Glutamatergic neuron (in vitro differentiated cells): Measurements from ENCODE around the gene CD47. TPM values are rescaled to one million over a fixed set of nuclear protein-coding genes. Genes with fewer than 3 reads are reported as not detected.

Experiments used
- DNase-seq: peaks from one replicate; pipeline ENCODE4 v3.0.0; 2022
- H3K27ac Mint-ChIP-seq: one replicate; pipeline ENCODE4 v1.8.0; 2020; ENCODE audit warnings: mild to moderate bottlenecking, mixed read lengths, inconsistent platforms; ENCODE audit not compliant: unreplicated experiment
- H3K27me3 Mint-ChIP-seq: one replicate; pipeline ENCODE4 v1.8.0; 2020; ENCODE audit warnings: mild to moderate bottlenecking, moderate library complexity, mixed read lengths, inconsistent platforms; ENCODE audit not compliant: unreplicated experiment
- H3K36me3 Mint-ChIP-seq: one replicate; pipeline ENCODE4 v1.8.0; 2020; ENCODE audit warnings: mild to moderate bottlenecking, mixed read lengths, inconsistent platforms; ENCODE audit not compliant: unreplicated experiment
- H3K4me1 Mint-ChIP-seq: one replicate; pipeline ENCODE4 v1.8.0; 2020; ENCODE audit warnings: mild to moderate bottlenecking, low read depth, mixed read lengths, inconsistent platforms; ENCODE audit not compliant: unreplicated experiment
- H3K4me3 Mint-ChIP-seq: one replicate; pipeline ENCODE4 v1.8.0; 2020; ENCODE audit warnings: mild to moderate bottlenecking, mixed read lengths, inconsistent platforms; ENCODE audit not compliant: unreplicated experiment
- H3K9me3 Mint-ChIP-seq: one replicate; pipeline ENCODE4 v1.8.0; 2020; ENCODE audit warnings: mild to moderate bottlenecking, moderate library complexity, mixed read lengths, inconsistent platforms; ENCODE audit not compliant: unreplicated experiment
- total RNA-seq: library from RNA; stranded (reverse); fragmentation: NEBNext Ultra II Directional; extraction: Animal tissue kit (Norgen Biotek cat#: 25700); gene quantifications from one replicate; pipeline ENCODE4 v1.2.1, GENCODE V29; 2021; ENCODE audit not compliant: unreplicated experiment
- TF ChIP-seq, protein P1 (sequence below): fragments of 200-600 bp; sonication (generic); IDR thresholded peaks from one replicate; pipeline ENCODE4 v1.5.0; 2021; ENCODE audit not compliant: partially characterized antibody, unreplicated experiment

CD47 gene
- total RNA-seq, 1 donor from 2014 or later: 507 TPM

DNA sequence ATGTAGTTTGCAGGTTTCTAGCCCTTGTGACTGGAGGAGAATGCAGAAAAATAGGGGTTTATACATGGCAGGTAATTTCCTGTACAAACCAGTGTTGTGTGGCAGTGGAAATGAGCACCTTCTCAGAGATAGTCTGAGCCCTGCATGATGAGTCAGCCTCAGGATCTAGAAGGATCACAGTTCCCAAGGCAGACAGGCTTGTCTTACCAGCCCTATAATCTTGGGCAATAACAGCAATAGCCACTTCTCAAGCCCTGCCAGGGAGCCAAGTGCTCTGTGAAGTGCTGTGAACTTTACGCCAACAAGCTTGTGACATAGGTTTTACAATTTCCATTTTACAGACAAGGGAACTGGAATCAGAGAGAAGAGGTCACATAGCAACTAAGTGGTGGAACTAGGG, 89.4 kb downstream of the CD47 start:
- TF ChIP-seq, protein P1, sequence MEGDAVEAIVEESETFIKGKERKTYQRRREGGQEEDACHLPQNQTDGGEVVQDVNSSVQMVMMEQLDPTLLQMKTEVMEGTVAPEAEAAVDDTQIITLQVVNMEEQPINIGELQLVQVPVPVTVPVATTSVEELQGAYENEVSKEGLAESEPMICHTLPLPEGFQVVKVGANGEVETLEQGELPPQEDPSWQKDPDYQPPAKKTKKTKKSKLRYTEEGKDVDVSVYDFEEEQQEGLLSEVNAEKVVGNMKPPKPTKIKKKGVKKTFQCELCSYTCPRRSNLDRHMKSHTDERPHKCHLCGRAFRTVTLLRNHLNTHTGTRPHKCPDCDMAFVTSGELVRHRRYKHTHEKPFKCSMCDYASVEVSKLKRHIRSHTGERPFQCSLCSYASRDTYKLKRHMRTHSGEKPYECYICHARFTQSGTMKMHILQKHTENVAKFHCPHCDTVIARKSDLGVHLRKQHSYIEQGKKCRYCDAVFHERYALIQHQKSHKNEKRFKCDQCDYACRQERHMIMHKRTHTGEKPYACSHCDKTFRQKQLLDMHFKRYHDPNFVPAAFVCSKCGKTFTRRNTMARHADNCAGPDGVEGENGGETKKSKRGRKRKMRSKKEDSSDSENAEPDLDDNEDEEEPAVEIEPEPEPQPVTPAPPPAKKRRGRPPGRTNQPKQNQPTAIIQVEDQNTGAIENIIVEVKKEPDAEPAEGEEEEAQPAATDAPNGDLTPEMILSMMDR: no peak
- Mint-ChIP-seq H3K4me3 (no peak overlapping the region), H3K27me3 (peaks cover 3% of the 10 kb centered on the region), H3K4me1 (no peaks in the 10 kb centered on the region), H3K9me3 (peaks cover 2% of the 10 kb centered on the region), H3K36me3 (peaks cover 10% of the 10 kb centered on the region), H3K27ac (no peak overlapping the region)
- DNase-seq: no peak

DNA sequence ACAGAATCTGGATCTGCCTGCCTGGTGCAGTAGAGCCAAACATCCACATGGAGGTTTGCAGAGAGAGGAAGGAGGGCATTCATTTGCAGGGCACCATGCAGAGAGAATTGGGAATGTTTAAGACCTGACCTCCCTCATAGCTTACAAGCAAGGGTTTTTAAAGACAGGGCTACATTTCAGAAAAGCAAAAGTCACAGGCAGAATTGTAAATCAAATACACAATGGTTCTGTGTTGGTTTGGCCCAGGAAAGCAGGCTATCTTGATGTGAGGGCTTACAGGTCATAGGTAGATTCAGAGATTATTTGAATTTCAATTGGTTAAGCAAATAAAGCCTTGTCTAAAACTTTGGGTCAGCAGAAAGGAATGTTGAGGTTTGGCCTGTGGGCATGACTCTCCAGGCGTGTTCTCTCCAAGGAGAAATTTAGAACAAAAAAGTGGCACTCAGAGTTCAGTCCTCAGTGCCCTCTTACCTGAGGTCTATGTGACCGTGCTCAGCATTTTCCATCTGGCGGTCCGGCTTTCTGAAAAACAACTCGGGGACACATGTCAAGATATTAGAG, 91.5 kb downstream of the CD47 start:
- Mint-ChIP-seq H3K27me3 (peaks cover 2% of the 10 kb centered on the region), H3K27ac (no peak overlapping the region), H3K9me3 (no peaks in the 10 kb centered on the region), H3K4me3 (no peak overlapping the region), H3K4me1 (no peaks in the 10 kb centered on the region), H3K36me3 (peaks cover 10% of the 10 kb centered on the region)
- no peak for DNase-seq
- TF ChIP-seq, protein P1: no peak

DNA sequence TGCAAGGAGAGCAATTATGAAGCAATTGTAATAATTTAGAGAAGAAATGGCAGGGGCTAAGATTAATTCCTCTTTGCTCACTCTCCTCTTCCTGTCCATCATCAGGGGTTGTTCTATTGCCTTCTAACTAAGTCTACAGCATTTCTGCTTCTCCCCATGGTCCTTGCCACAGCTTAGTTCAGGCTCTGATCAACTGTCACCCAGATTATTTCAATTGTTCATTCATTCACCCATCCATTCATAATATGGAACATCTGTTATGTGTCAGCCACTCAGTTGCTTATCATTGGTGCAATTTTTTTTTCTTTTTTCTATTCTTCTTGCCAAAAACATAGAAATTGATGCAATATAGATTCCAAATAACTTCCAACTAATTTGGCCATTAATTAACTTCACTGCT, 93.2 kb downstream of the CD47 start:
- TF ChIP-seq, protein P1: no peak
- H3K27ac Mint-ChIP-seq: no peak overlapping the region
- H3K27me3 Mint-ChIP-seq: peaks cover 2% of the 10 kb centered on the region
- DNase-seq: no peak
- no peaks in the 10 kb centered on the region for H3K4me1 Mint-ChIP-seq
- H3K36me3 Mint-ChIP-seq: peaks cover 10% of the 10 kb centered on the region
- no peaks in the 10 kb centered on the region for H3K9me3 Mint-ChIP-seq
- no peak overlapping the region for H3K4me3 Mint-ChIP-seq

DNA sequence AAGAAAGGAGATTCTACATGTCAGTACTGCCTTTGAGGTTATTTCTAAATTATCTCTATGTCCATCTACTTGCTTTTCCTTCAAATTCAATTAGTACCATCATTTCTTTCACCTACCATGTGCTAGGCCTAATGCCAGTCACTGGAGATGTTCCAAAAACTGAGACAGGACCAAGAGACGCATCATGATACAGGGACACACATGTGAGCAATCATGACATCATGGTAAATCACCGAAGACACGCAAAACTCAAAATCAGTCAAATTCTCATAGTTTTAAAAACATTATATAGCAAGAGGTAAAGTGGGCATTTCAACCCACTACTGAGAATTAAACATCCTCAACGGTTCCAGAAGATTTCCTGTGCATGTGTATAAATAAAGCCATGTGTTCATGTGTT, 95.0 kb downstream of the CD47 start:
- H3K27me3 Mint-ChIP-seq: no peaks in the 10 kb centered on the region
- H3K4me1 Mint-ChIP-seq: no peaks in the 10 kb centered on the region
- H3K27ac Mint-ChIP-seq: no peak overlapping the region
- H3K4me3 Mint-ChIP-seq: no peak overlapping the region
- TF ChIP-seq, protein P1: no peak
- H3K36me3 Mint-ChIP-seq: no peaks in the 10 kb centered on the region
- DNase-seq: no peak
- no peaks in the 10 kb centered on the region for H3K9me3 Mint-ChIP-seq

DNA sequence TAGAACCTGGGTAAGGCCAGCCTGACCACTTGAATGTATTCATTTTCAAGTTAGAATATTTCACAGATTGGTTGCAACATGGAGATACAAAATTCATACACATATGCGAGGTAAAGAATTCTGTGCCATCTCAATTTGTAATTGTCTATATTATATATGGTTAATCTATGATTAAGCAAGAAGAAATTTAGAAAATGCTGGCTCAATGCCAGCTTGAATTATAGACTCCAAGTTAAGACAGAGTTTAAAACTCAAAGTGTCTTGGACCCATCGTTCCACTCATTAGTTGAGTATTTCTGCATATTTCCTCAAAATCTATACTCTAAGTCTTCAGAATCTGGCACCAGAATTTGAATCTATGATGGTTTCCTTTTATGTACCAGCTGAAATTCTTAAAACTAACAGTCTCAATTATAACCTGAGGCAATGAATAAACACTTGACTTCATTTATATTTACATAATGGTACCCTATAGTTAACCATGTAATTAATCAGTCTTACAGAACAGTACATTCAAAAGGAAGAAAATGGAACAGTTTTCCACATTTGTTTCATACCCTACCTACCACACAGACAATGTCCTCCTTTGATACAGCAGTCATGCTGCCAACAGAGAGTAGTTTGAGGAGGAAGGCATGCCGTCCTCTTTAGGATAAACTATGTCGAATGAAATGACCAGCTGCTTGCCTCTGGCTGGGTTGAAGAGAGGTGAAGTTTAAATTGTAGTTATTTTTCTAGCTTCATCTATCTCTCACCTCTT, 95.7 kb downstream of the CD47 start:
- Mint-ChIP-seq H3K27me3 (no peaks in the 10 kb centered on the region), H3K9me3 (no peaks in the 10 kb centered on the region), H3K36me3 (no peaks in the 10 kb centered on the region), H3K4me1 (peaks cover 1% of the 10 kb centered on the region), H3K4me3 (no peak overlapping the region), H3K27ac (no peak overlapping the region)
- no peak for DNase-seq
- TF ChIP-seq, protein P1: no peak
